T-cell (primary cell): ENCODE results near the gene LRRFIP2. TPM values are rescaled to one million over a fixed set of nuclear protein-coding genes. Genes with fewer than 3 reads are reported as not detected.

Experiments used
- ATAC-seq, 4 experiments: fragments of 200-7000 bp in 3 of 4; fragments of 150-1000 bp in 1 of 4; cut with Tn5 transposase; replicated peaks in 1 of 4; 1 replicate in 3 of 4; 2 replicates in 1 of 4; pipeline ENCODE4 v1.10.0; 2021; ENCODE audit warnings: moderate library complexity in 3 of 4, mild to moderate bottlenecking in 2 of 4, moderate number of reproducible peaks in 1 of 4
- CTCF ChIA-PET, 2 donors: fragments of 300-600 bp; sonication (Branson Sonifier 250); formaldehyde crosslinking; loops; one replicate each; lab custom pipeline; 2022; ENCODE audit warnings: antibody characterized with exemption in 2 of 2; lab: Charles Lee
- POLR2A ChIA-PET, 2 donors: fragments of 300-600 bp; sonication (Branson Sonifier 250); formaldehyde crosslinking; loops; one replicate each; lab custom pipeline; 2022; ENCODE audit warnings: antibody characterized with exemption in 2 of 2; lab: Charles Lee
- DNase-seq, 35 experiments: peaks; one replicate each; pipeline versions ENCODE4 v3.0.0 to v3.0.0-alpha.2; 2013 to 2023
- H3K27ac ChIP-seq: one replicate; pipeline ENCODE4 v1.5.1; 2013; ENCODE audit warnings: low read length
- H3K27me3 ChIP-seq, 2 experiments: replicated peaks in 1 of 2; 1 replicate in 1 of 2; 2 replicates in 1 of 2; pipeline versions ENCODE4 v1.6.1 to v1.7.0; 2013; ENCODE audit warnings: low read length in 1 of 2, mixed read lengths in 1 of 2; ENCODE audit not compliant: control insufficient read depth in 2 of 2, insufficient read depth in 2 of 2; ENCODE audit errors: extremely low read depth in 1 of 2
- H3K36me3 ChIP-seq, 2 donors: 1 replicate in 1 of 2; 2 replicates in 1 of 2; pipeline versions ENCODE4 v1.6.1 to v1.7.0; 2013; ENCODE audit warnings: low read length in 1 of 2; ENCODE audit not compliant: control insufficient read depth in 2 of 2, insufficient read depth in 1 of 2; ENCODE audit errors: extremely low read depth in 1 of 2
- H3K4me1 ChIP-seq, 2 experiments: 1 replicate in 1 of 2; 2 replicates in 1 of 2; pipeline versions ENCODE4 v1.6.1 to v1.7.0; 2013; ENCODE audit warnings: low read length in 2 of 2, mixed read lengths in 1 of 2; ENCODE audit not compliant: insufficient read depth in 2 of 2, control insufficient read depth in 1 of 2; ENCODE audit errors: extremely low read depth in 1 of 2
- H3K4me3 ChIP-seq, 2 donors: 1 replicate in 1 of 2; 2 replicates in 1 of 2; pipeline versions ENCODE4 v1.5.1 to v1.7.0; 2013; ENCODE audit warnings: mild to moderate bottlenecking in 2 of 2, low read length in 1 of 2, moderate library complexity in 1 of 2; ENCODE audit not compliant: control insufficient read depth in 1 of 2; ENCODE audit errors: extremely low read depth in 1 of 2
- H3K9me3 ChIP-seq: 2 replicates; pipeline ENCODE4 v1.7.0; 2013
- H3K27ac Mint-ChIP-seq, 2 donors: one replicate each; pipeline ENCODE4 v1.8.0; 2020 to 2021; ENCODE audit warnings: mild to moderate bottlenecking in 2 of 2, mixed read lengths in 2 of 2
- H3K27me3 Mint-ChIP-seq, 2 donors: one replicate each; pipeline ENCODE4 v1.8.0; 2021 to 2022; ENCODE audit warnings: mixed read lengths in 2 of 2
- H3K36me3 Mint-ChIP-seq: one replicate; pipeline ENCODE4 v1.8.0; 2021; ENCODE audit warnings: mixed read lengths
- H3K4me1 Mint-ChIP-seq, 3 donors: one replicate each; pipeline ENCODE4 v1.8.0; 2020 to 2022; ENCODE audit warnings: mixed read lengths in 3 of 3, mild to moderate bottlenecking in 1 of 3
- H3K4me3 Mint-ChIP-seq, 3 donors: one replicate each; pipeline ENCODE4 v1.8.0; 2020 to 2022; ENCODE audit warnings: mild to moderate bottlenecking in 3 of 3, mixed read lengths in 3 of 3, moderate library complexity in 3 of 3
- H3K9me3 Mint-ChIP-seq, 3 donors: one replicate each; pipeline ENCODE4 v1.8.0; 2020 to 2022; ENCODE audit warnings: mixed read lengths in 3 of 3
- WGBS: methylation state at CpG from one replicate; pipeline ENCODE4 v1.1.5; 2013; ENCODE audit warnings: missing lambda C conversion rate; ENCODE audit not compliant: insufficient coverage; 5-methylcytosine and 5-hydroxymethylcytosine counted together
- total RNA-seq, 35 experiments: library from RNA in 6 of 35; stranded (reverse) in 6 of 35; fragments of 120-200 nt in 1 of 35; gene quantifications; one replicate each; pipeline versions ENCODE4 v1.2.1 to v1.2.4 and lab custom pipeline; 2013 to 2026

The LRRFIP2 gene
- total RNA-seq, 5 donors from 2014 or later (not counting 1 experiment from before 2014, with no cell fraction given) = 26.0 to 39.3 (median 32.9) TPM

GRCh38 chr3:37114251-37115145 lies 59.9 kb downstream of the LRRFIP2 start:
- CTCF ChIA-PET = no interaction called here
- peaks cover 0 to 3% (median 3%) of the 10 kb centered on the region in 3 donors for H3K4me1 Mint-ChIP-seq
- H3K36me3 Mint-ChIP-seq = peaks cover 32% of the 10 kb centered on the region
- DNase-seq = no peak
- Histone ChIP-seq H3K36me3 (no peaks in the 10 kb centered on the region), H3K9me3 (no peaks in the 10 kb centered on the region), H3K27ac (no peak overlapping the region), H3K4me1 (no peaks in the 10 kb centered on the region), H3K27me3 (no peaks in the 10 kb centered on the region), H3K4me3 (no peak overlapping the region)
- WGBS = no CpG with 5 or more reads among the region's 2 CpGs
- POLR2A ChIA-PET = interaction anchor here in 1 of 2 donors (0.6 kb wide), 1 partner anchor 10 kb away, joined by 3 read pairs; no protein-coding TSS in a partner anchor
- H3K27me3 Mint-ChIP-seq = no peaks in the 10 kb centered on the region
- H3K4me3 Mint-ChIP-seq = no peak overlapping the region
- no peak overlapping the region for H3K27ac Mint-ChIP-seq
- no peaks in the 10 kb centered on the region for H3K9me3 Mint-ChIP-seq
- no peak for ATAC-seq

GRCh38 chr3:37112987-37113386 lies 61.4 kb downstream of the LRRFIP2 start:
- WGBS = no CpG with 5 or more reads among the region's 1 CpG
- Mint-ChIP-seq H3K4me1 (peaks cover 0 to 3% (median 3%) of the 10 kb centered on the region in 3 donors), H3K27ac (no peak overlapping the region), H3K36me3 (peaks cover 32% of the 10 kb centered on the region), H3K27me3 (no peaks in the 10 kb centered on the region), H3K4me3 (no peak overlapping the region), H3K9me3 (no peaks in the 10 kb centered on the region)
- Histone ChIP-seq H3K27me3 (no peaks in the 10 kb centered on the region), H3K36me3 (peaks cover 0 to 3% of the 10 kb centered on the region in 2 donors), H3K27ac (no peak overlapping the region), H3K4me3 (no peak overlapping the region), H3K9me3 (no peaks in the 10 kb centered on the region), H3K4me1 (no peaks in the 10 kb centered on the region)
- CTCF ChIA-PET = interaction anchor here in 1 of 2 donors (0.6 kb wide), 1 partner anchor 101 kb away, joined by 5 read pairs; no protein-coding TSS in a partner anchor
- POLR2A ChIA-PET = no interaction called here
- ATAC-seq = no peak
- DNase-seq = no peak

- Mint-ChIP-seq H3K4me3 (no peak overlapping the region), H3K9me3 (no peaks in the 10 kb centered on the region), H3K27me3 (no peaks in the 10 kb centered on the region), H3K27ac (no peak overlapping the region), H3K4me1 (peaks cover 0 to 3% (median 3%) of the 10 kb centered on the region in 3 donors), H3K36me3 (peaks cover 28% of the 10 kb centered on the region)
- H3K4me3 ChIP-seq = no peak overlapping the region
- no peak for ATAC-seq
- H3K4me1 ChIP-seq = no peaks in the 10 kb centered on the region
- POLR2A ChIA-PET = no interaction called here
- no peak for DNase-seq
- no CpG with 5 or more reads among the region's 2 CpGs for WGBS
- H3K36me3 ChIP-seq = peaks cover 0 to 3% of the 10 kb centered on the region in 2 donors
- H3K9me3 ChIP-seq = no peaks in the 10 kb centered on the region
- no peaks in the 10 kb centered on the region for H3K27me3 ChIP-seq
- H3K27ac ChIP-seq = no peak overlapping the region
- CTCF ChIA-PET = no interaction called here
These were observed 63.2 kb downstream of the LRRFIP2 start for GRCh38 chr3:37111199-37111598.

GRCh38 chr3:37107846-37108245 lies 66.5 kb downstream of the LRRFIP2 start:
- H3K36me3 ChIP-seq = peaks cover 0 to 6% of the 10 kb centered on the region in 2 donors
- H3K9me3 Mint-ChIP-seq = no peaks in the 10 kb centered on the region
- peaks cover 13% of the 10 kb centered on the region for H3K36me3 Mint-ChIP-seq
- no CpG with 5 or more reads among the region's 2 CpGs for WGBS
- H3K4me1 Mint-ChIP-seq = no peaks in the 10 kb centered on the region
- POLR2A ChIA-PET = interaction anchor here in 1 of 2 donors (0.6 kb wide), 1 partner anchor 261 kb away, joined by 5 read pairs; no protein-coding TSS in a partner anchor
- H3K4me1 ChIP-seq = no peaks in the 10 kb centered on the region
- H3K27me3 Mint-ChIP-seq = no peaks in the 10 kb centered on the region
- H3K27me3 ChIP-seq = no peaks in the 10 kb centered on the region
- H3K27ac ChIP-seq = no peak overlapping the region
- H3K4me3 Mint-ChIP-seq = no peak overlapping the region
- DNase-seq (no peak), ATAC-seq (no peak)
- no peak overlapping the region for H3K27ac Mint-ChIP-seq
- H3K4me3 ChIP-seq = no peak overlapping the region
- H3K9me3 ChIP-seq = no peaks in the 10 kb centered on the region
- CTCF ChIA-PET = no interaction called here

GRCh38 chr3:37103103-37103808 lies 71.1 kb downstream of the LRRFIP2 start:
- CTCF ChIA-PET = no interaction called here
- Mint-ChIP-seq H3K27me3 (no peaks in the 10 kb centered on the region), H3K36me3 (peaks cover 8% of the 10 kb centered on the region), H3K4me3 (no peak overlapping the region), H3K4me1 (no peaks in the 10 kb centered on the region), H3K9me3 (no peaks in the 10 kb centered on the region), H3K27ac (no peak overlapping the region)
- H3K27me3 ChIP-seq = no peaks in the 10 kb centered on the region
- no peaks in the 10 kb centered on the region for H3K4me1 ChIP-seq
- 100% methylated on average over 1 of the region's 2 CpGs for WGBS
- DNase-seq (no peak), ATAC-seq (no peak)
- no peak overlapping the region for H3K27ac ChIP-seq
- H3K4me3 ChIP-seq = no peak overlapping the region
- H3K9me3 ChIP-seq = no peaks in the 10 kb centered on the region
- H3K36me3 ChIP-seq = peaks cover 0 to 4% of the 10 kb centered on the region in 2 donors
- POLR2A ChIA-PET = no interaction called here

- peaks cover 0 to 5% (median 0%) of the 10 kb centered on the region in 3 donors for H3K4me1 Mint-ChIP-seq
- POLR2A ChIA-PET = no interaction called here
- no peaks in the 10 kb centered on the region for H3K9me3 Mint-ChIP-seq
- H3K4me3 Mint-ChIP-seq = no peak overlapping the region
- Histone ChIP-seq H3K9me3 (no peaks in the 10 kb centered on the region), H3K27me3 (no peaks in the 10 kb centered on the region), H3K4me3 (no peak overlapping the region), H3K27ac (no peak overlapping the region), H3K36me3 (peaks cover 0 to 1% of the 10 kb centered on the region in 2 donors), H3K4me1 (no peaks in the 10 kb centered on the region)
- CTCF ChIA-PET = no interaction called here
- H3K27me3 Mint-ChIP-seq = no peaks in the 10 kb centered on the region
- DNase-seq = no peak
- no peak for ATAC-seq
- peaks cover 12% of the 10 kb centered on the region for H3K36me3 Mint-ChIP-seq
- WGBS = no CpG with 5 or more reads among the region's 1 CpG
- H3K27ac Mint-ChIP-seq = no peak overlapping the region
These were observed 74.0 kb downstream of the LRRFIP2 start for GRCh38 chr3:37100411-37100810.
